Skeletal muscle tissue (tissue), 5 donors: ENCODE measurements around the gene SMCO1. TPM values are rescaled to one million over a fixed set of nuclear protein-coding genes. Genes with fewer than 3 reads are reported as not detected.
"Not testable (repeated sequence)": the region's sequence is repeated elsewhere in the genome, so short reads cannot be mapped to it uniquely, and the experiment has no call there.

Experiments
- H3K27ac ChIP-seq: one replicate; pipeline ENCODE4 v1.7.0; 2013; ENCODE audit warnings: mild to moderate bottlenecking, low read depth, low read length, inconsistent platforms
- H3K27me3 ChIP-seq, 3 donors: one replicate each; pipeline ENCODE4 v1.7.0; 2013; ENCODE audit warnings: low read length in 3 of 3; ENCODE audit not compliant: control insufficient read depth in 3 of 3, insufficient read depth in 3 of 3
- H3K36me3 ChIP-seq, 3 donors: one replicate each; pipeline ENCODE4 v1.7.0; 2013; ENCODE audit warnings: low read length in 3 of 3; ENCODE audit not compliant: control insufficient read depth in 3 of 3, insufficient read depth in 3 of 3
- H3K4me1 ChIP-seq, 3 donors: one replicate each; pipeline ENCODE4 v1.7.0; 2013; ENCODE audit warnings: low read length in 3 of 3, mild to moderate bottlenecking in 3 of 3; ENCODE audit not compliant: control insufficient read depth in 3 of 3, insufficient read depth in 3 of 3
- H3K4me3 ChIP-seq, 3 donors: one replicate each; pipeline ENCODE4 v1.7.0; 2013; ENCODE audit warnings: low read length in 3 of 3
- H3K9ac ChIP-seq, 3 donors: one replicate each; pipeline ENCODE4 v1.7.0; 2013; ENCODE audit warnings: low read length in 3 of 3, mild to moderate bottlenecking in 3 of 3, moderate library complexity in 2 of 3, low read depth in 1 of 3
- H3K9me3 ChIP-seq, 3 donors: one replicate each; pipeline ENCODE4 v1.7.0; 2013; ENCODE audit warnings: low read length in 3 of 3; ENCODE audit not compliant: control insufficient read depth in 3 of 3
- small RNA-seq: library from RNA; depleted of rRNA; stranded (forward); fragments of <200 nt; gene quantifications from one replicate; pipeline ENCODE3, GENCODE V24; 2014
- total RNA-seq: library from RNA; depleted of rRNA; stranded (reverse); fragments of >200 nt; gene quantifications from one replicate; pipeline ENCODE4 v1.2.3, GENCODE V29; 2014
- donor health status: Osteomylitis.

Gene SMCO1
- total RNA-seq, 1 donor from 2014 or later: 3.7 TPM

- no peaks in the 10 kb centered on the region for H3K27me3 ChIP-seq
- H3K4me3 ChIP-seq: no peak overlapping the region
- peaks cover 24 to 42% (median 24%) of the 10 kb centered on the region in 3 donors for H3K36me3 ChIP-seq
- no peaks in the 10 kb centered on the region for H3K9me3 ChIP-seq
- no peak overlapping the region for H3K9ac ChIP-seq
- no peaks in the 10 kb centered on the region for H3K4me1 ChIP-seq
- no peak overlapping the region for H3K27ac ChIP-seq
These were observed 43.6 kb downstream of the SMCO1 start for GRCh38 chr3:196471551-196471950.

GRCh38 chr3:196470182-196470581, 45.0 kb downstream of the SMCO1 start:
- not testable (repeated sequence) for H3K27ac ChIP-seq, H3K4me1 ChIP-seq, H3K9ac ChIP-seq, H3K4me3 ChIP-seq, H3K27me3 ChIP-seq, H3K9me3 ChIP-seq
- peaks cover 24 to 41% (median 24%) of the 10 kb centered on the region in 3 donors for H3K36me3 ChIP-seq

GRCh38 chr3:196463804-196464203, 51.3 kb downstream of the SMCO1 start:
- H3K4me3 ChIP-seq: no peak overlapping the region
- no peaks in the 10 kb centered on the region for H3K27me3 ChIP-seq
- H3K9me3 ChIP-seq: no peaks in the 10 kb centered on the region
- no peaks in the 10 kb centered on the region for H3K4me1 ChIP-seq
- H3K27ac ChIP-seq: no peak overlapping the region
- no peak overlapping the region for H3K9ac ChIP-seq
- H3K36me3 ChIP-seq: peaks cover 0 to 2% (median 0%) of the 10 kb centered on the region in 3 donors

- H3K4me1 ChIP-seq: no peaks in the 10 kb centered on the region
- H3K27ac ChIP-seq: no peak overlapping the region
- H3K4me3 ChIP-seq: no peak overlapping the region
- H3K27me3 ChIP-seq: no peaks in the 10 kb centered on the region
- no peak overlapping the region for H3K9ac ChIP-seq
- peaks cover 0 to 2% (median 0%) of the 10 kb centered on the region in 3 donors for H3K36me3 ChIP-seq
- H3K9me3 ChIP-seq: no peaks in the 10 kb centered on the region
These were observed 51.7 kb downstream of the SMCO1 start for GRCh38 chr3:196463478-196463756.

GRCh38 chr3:196462680-196463477, 52.3 kb downstream of the SMCO1 start:
- H3K27ac ChIP-seq, H3K4me3 ChIP-seq, H3K4me1 ChIP-seq, H3K36me3 ChIP-seq, H3K9ac ChIP-seq, H3K9me3 ChIP-seq, H3K27me3 ChIP-seq: not testable (repeated sequence)

- Histone ChIP-seq H3K27ac (no peak overlapping the region), H3K9ac (no peak overlapping the region), H3K36me3 (no peaks in the 10 kb centered on the region), H3K4me1 (peaks cover 3 to 6% (median 5%) of the 10 kb centered on the region in 3 donors), H3K9me3 (no peaks in the 10 kb centered on the region), H3K27me3 (no peaks in the 10 kb centered on the region), H3K4me3 (no peak overlapping the region)
These were observed 57.1 kb downstream of the SMCO1 start for GRCh38 chr3:196458063-196458462.

- H3K4me3 ChIP-seq, H3K36me3 ChIP-seq, H3K27me3 ChIP-seq, H3K4me1 ChIP-seq, H3K27ac ChIP-seq, H3K9me3 ChIP-seq, H3K9ac ChIP-seq: not testable (repeated sequence)
These were observed 57.7 kb downstream of the SMCO1 start for GRCh38 chr3:196457470-196457869.

Small RNAs within 50 kb of the gene (small RNA-seq; reads per million reads assigned to genes)
- gene RPS29P3: not detected

Other genes with a start within 250 kb of the SMCO1 start
- 35.0 TPM for gene PCYT1A, start 227.6 kb downstream of the SMCO1 start, total RNA-seq
- 4.2 TPM for gene DYNLT2B, start 197.1 kb downstream of the SMCO1 start, total RNA-seq
- not detected for gene TM4SF19, start 177.0 kb downstream of the SMCO1 start, total RNA-seq
- 26.1 TPM for gene UBXN7, start 82.9 kb downstream of the SMCO1 start, total RNA-seq
- 12.0 TPM for gene RNF168, start 11.6 kb downstream of the SMCO1 start, total RNA-seq
- 6.8 TPM for gene WDR53, start 53.2 kb upstream of the SMCO1 start, total RNA-seq
- 11.5 TPM for gene FBXO45, start 53.3 kb upstream of the SMCO1 start, total RNA-seq
- gene NRROS, start 124.3 kb upstream of the SMCO1 start, total RNA-seq: 1.6 TPM
- 2.6 TPM for gene CEP19, start 196.9 kb upstream of the SMCO1 start, total RNA-seq
- gene PIGX, start 197.0 kb upstream of the SMCO1 start, total RNA-seq: 12.5 TPM
- 24.5 TPM for gene PAK2, start 224.5 kb upstream of the SMCO1 start, total RNA-seq